Immature natural killer cell (primary cell): ENCODE data around the gene FNDC3B. TPM values are rescaled to one million over a fixed set of nuclear protein-coding genes. Genes with fewer than 3 reads are reported as not detected.
A peak's percentile ranks its signal among the peaks of the same experiment; 100 is the strongest.
"Not testable (repeated sequence)": the region's sequence is repeated elsewhere in the genome, so short reads cannot be mapped to it uniquely, and the experiment has no call there.

ENCODE experiments used
- DNase-seq, 3 donors: peaks; one replicate each; pipeline ENCODE4 v3.0.0; 2022; ENCODE audit warnings: mixed read lengths in 1 of 3
- H3K27ac Mint-ChIP-seq, 6 donors: one replicate each; pipeline ENCODE4 v1.8.0; 2020; ENCODE audit warnings: mixed read lengths in 6 of 6, mild to moderate bottlenecking in 5 of 6, inconsistent platforms in 4 of 6, moderate library complexity in 3 of 6
- H3K27me3 Mint-ChIP-seq, 3 donors: one replicate each; pipeline ENCODE4 v1.8.0; 2020 to 2021; ENCODE audit warnings: low read depth in 3 of 3, mild to moderate bottlenecking in 3 of 3, mixed read lengths in 3 of 3, moderate library complexity in 3 of 3, inconsistent platforms in 1 of 3
- H3K36me3 Mint-ChIP-seq, 3 donors: one replicate each; pipeline ENCODE4 v1.8.0; 2020; ENCODE audit warnings: mixed read lengths in 3 of 3, inconsistent platforms in 2 of 3, mild to moderate bottlenecking in 2 of 3
- H3K4me1 Mint-ChIP-seq, 2 donors: one replicate each; pipeline ENCODE4 v1.8.0; 2020; ENCODE audit warnings: inconsistent platforms in 2 of 2, mild to moderate bottlenecking in 2 of 2, mixed read lengths in 2 of 2, moderate library complexity in 1 of 2
- H3K4me3 Mint-ChIP-seq, 5 donors: one replicate each; pipeline ENCODE4 v1.8.0; 2020; ENCODE audit warnings: mild to moderate bottlenecking in 5 of 5, mixed read lengths in 5 of 5, inconsistent platforms in 3 of 5, moderate library complexity in 3 of 5
- H3K9me3 Mint-ChIP-seq, 6 donors: one replicate each; pipeline ENCODE4 v1.8.0; 2020; ENCODE audit warnings: mild to moderate bottlenecking in 6 of 6, mixed read lengths in 6 of 6, inconsistent platforms in 4 of 6, moderate library complexity in 3 of 6
- polyA plus RNA-seq, 3 donors: library from polyadenylated mRNA; unstranded; fragments of 300-500 nt; fragmentation: Illumina TruSeq; gene quantifications; one replicate each; pipeline ENCODE4 v1.2.3, GENCODE V29; 2021

The FNDC3B gene
- polyA plus RNA-seq, 3 donors from 2014 or later = 19.7 to 46.1 (median 24.4) TPM

DNA sequence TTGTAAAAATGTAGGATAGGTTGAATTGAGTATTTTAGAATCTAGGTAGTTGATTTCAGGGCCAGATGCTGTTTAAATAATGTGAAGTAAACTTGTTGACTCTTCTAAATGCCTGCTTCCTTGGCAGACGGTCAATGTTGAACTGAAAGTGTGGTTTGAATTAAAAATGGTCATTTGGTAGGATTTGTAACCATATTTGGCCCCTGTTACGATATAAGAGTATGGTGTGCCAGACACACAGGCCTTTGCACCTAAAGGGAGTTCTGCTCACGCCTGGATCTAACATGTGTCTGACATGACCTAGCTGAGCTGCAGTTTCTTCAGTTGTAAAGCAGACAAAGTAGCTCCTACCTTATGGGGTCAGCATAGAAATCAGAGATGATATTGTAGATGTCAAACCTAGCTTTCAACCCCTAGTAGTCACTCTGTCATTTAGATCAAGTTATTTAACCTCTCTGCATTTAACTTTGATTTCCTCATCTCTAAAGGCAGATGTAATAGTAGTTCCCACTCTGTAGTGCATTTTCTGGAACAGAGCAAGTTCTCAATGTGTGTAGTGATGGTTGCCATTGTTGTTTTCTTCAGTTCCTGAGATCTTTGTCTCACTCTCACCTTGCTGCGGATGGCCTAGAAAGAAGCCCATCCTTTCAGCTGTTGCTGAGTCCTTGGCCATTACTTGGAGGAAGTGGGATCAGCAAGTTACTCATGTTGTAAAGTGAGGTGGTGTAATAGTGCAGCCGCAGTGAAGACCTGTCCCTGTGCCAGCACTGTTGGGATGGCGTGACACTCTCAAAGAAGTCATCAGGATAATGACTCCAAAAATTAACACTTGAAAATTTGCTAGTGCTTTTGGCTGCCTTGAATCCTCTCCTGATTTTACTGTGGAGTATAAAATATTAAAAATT lies 318.7 kb downstream of the FNDC3B start:
- no peak for DNase-seq
- Mint-ChIP-seq H3K4me3 (no peak overlapping the region), H3K36me3 (peaks cover 17 to 55% (median 34%) of the 10 kb centered on the region in 3 donors), H3K4me1 (peaks cover 26 to 51% of the 10 kb centered on the region in 2 donors), H3K9me3 (peaks cover 0 to 5% (median 0%) of the 10 kb centered on the region in 6 donors), H3K27ac (peak overlapping the region in 4 of 6 donors; percentile 31 to 74 (median 38)), H3K27me3 (peaks cover 0 to 3% (median 3%) of the 10 kb centered on the region in 3 donors)

DNA sequence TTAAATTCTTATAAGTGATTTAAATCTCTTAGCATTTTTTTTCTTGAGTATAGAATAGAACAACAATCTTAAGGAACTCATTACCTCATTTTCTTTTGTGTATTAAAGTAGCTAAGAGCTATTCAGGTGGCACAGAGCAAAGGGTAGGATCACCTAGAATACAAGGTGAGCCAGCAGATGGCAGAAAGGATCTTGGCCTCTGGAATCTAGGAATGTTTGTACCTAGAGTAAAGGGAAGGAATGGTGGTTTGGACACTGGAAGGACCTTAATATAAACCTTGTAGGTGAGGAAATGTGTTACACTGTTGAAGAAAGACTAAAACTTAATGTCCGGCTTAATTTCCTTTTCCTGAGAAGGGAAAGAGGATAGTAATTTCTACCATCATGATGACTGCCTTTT lies 319.9 kb downstream of the FNDC3B start:
- Mint-ChIP-seq H3K36me3 (peaks cover 25 to 58% (median 29%) of the 10 kb centered on the region in 3 donors), H3K27ac (no peak overlapping the region), H3K27me3 (peaks cover 0 to 9% (median 3%) of the 10 kb centered on the region in 3 donors), H3K4me3 (no peak overlapping the region), H3K4me1 (peaks cover 27 to 59% of the 10 kb centered on the region in 2 donors), H3K9me3 (peaks cover 0 to 5% (median 0%) of the 10 kb centered on the region in 6 donors)
- DNase-seq = no peak

DNA sequence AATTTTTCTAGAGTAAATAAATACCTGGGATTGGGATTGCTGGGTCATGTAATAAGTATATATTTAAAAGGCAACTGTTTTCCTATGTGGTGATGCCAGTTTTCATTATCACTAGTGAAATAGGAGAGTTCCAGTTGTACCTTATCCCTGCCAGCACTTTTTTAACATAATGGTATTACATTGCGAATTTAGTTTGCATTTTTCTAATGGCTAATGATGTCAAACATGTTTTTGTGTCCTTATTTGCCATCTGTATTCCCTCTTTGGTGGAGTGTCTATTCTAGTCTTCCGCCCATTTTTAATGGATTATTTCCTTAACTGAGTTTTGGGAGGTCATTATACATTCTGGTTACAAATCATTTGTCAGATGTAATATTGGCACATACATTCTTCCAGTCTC lies 320.6 kb downstream of the FNDC3B start:
- Mint-ChIP-seq H3K4me3 (no peak overlapping the region), H3K4me1 (peaks cover 35 to 66% of the 10 kb centered on the region in 2 donors), H3K27me3 (peaks cover 0 to 9% (median 3%) of the 10 kb centered on the region in 3 donors), H3K27ac (no peak overlapping the region), H3K36me3 (peaks cover 25 to 60% (median 36%) of the 10 kb centered on the region in 3 donors), H3K9me3 (peaks cover 0 to 5% (median 0%) of the 10 kb centered on the region in 6 donors)
- DNase-seq = no peak

GRCh38 chr3:172362583-172362982 lies 323.2 kb downstream of the FNDC3B start:
- peaks cover 0 to 7% (median 3%) of the 10 kb centered on the region in 3 donors for H3K27me3 Mint-ChIP-seq
- DNase-seq = no peak
- no peak overlapping the region for H3K27ac Mint-ChIP-seq
- peaks cover 0 to 5% (median 0%) of the 10 kb centered on the region in 6 donors for H3K9me3 Mint-ChIP-seq
- H3K36me3 Mint-ChIP-seq = peaks cover 25 to 62% (median 45%) of the 10 kb centered on the region in 3 donors
- H3K4me1 Mint-ChIP-seq = peaks cover 38 to 73% of the 10 kb centered on the region in 2 donors
- H3K4me3 Mint-ChIP-seq = no peak overlapping the region

GRCh38 chr3:172364374-172365027 lies 325.1 kb downstream of the FNDC3B start:
- DNase-seq = no peak
- Mint-ChIP-seq H3K4me3 (no peak overlapping the region), H3K9me3 (peaks cover 0 to 5% (median 0%) of the 10 kb centered on the region in 6 donors), H3K27me3 (peaks cover 1 to 5% (median 3%) of the 10 kb centered on the region in 3 donors), H3K27ac (peak overlapping the region in 5 of 6 donors; percentile 0 to 49 (median 35)), H3K4me1 (peaks cover 21 to 54% of the 10 kb centered on the region in 2 donors), H3K36me3 (peaks cover 25 to 56% (median 45%) of the 10 kb centered on the region in 3 donors)

- H3K27ac Mint-ChIP-seq = peak overlapping the region in 3 of 6 donors; percentile 20 to 68 (median 49)
- peaks cover 19 to 48% of the 10 kb centered on the region in 2 donors for H3K4me1 Mint-ChIP-seq
- H3K36me3 Mint-ChIP-seq = peaks cover 24 to 60% (median 45%) of the 10 kb centered on the region in 3 donors
These were observed 325.7 kb downstream of the FNDC3B start for GRCh38 chr3:172365028-172365567.

GRCh38 chr3:172367205-172368105 lies 328.1 kb downstream of the FNDC3B start:
- DNase-seq = no peak
- Mint-ChIP-seq H3K27me3 (peaks cover 0 to 5% (median 5%) of the 10 kb centered on the region in 3 donors), H3K4me1 (peaks cover 16 to 44% of the 10 kb centered on the region in 2 donors), H3K27ac (peak overlapping the region in 2 of 6 donors; percentile 3 to 20), H3K36me3 (peaks cover 12 to 44% (median 30%) of the 10 kb centered on the region in 3 donors), H3K9me3 (peaks cover 0 to 2% (median 0%) of the 10 kb centered on the region in 6 donors), H3K4me3 (no peak overlapping the region)

More at GRCh38 chr3:172365028-172365567, 325.7 kb downstream of the FNDC3B start:
- Mint-ChIP-seq H3K27me3 (peaks cover 3 to 5% (median 4%) of the 10 kb centered on the region in 3 donors), H3K9me3 (peaks cover 0 to 5% (median 0%) of the 10 kb centered on the region in 6 donors), H3K4me3 (no peak overlapping the region)
- DNase-seq = no peak

DNA sequence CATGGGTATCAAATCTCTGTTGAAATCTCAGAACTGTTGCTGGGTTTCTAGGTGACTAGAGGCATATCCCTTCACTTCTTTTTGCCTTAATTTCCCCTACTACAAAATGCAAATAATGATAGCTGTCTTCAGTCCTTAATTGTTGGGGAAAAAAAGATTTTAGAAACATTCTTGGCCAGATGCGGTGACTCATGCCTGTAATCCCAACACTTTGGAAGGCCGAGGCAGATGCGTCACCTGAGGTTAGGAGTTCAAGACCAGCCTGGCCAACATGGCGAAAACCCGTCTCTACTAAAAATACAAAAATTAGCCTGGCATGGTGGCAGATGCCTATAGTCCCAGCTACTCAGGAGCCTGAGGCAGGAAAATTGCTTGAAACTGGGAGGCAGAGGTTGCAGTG lies 329.2 kb downstream of the FNDC3B start:
- not testable (repeated sequence) for H3K27me3 Mint-ChIP-seq, H3K9me3 Mint-ChIP-seq, H3K4me3 Mint-ChIP-seq, DNase-seq
- Mint-ChIP-seq H3K27ac (peak overlapping the region in 1 of 6 donors; percentile 29), H3K4me1 (peaks cover 26 to 47% of the 10 kb centered on the region in 2 donors), H3K36me3 (peaks cover 6 to 33% (median 23%) of the 10 kb centered on the region in 3 donors)

GRCh38 chr3:172369590-172370259 lies 330.3 kb downstream of the FNDC3B start:
- Mint-ChIP-seq H3K4me1 (peaks cover 22 to 39% of the 10 kb centered on the region in 2 donors), H3K36me3 (peaks cover 0 to 22% (median 14%) of the 10 kb centered on the region in 3 donors), H3K4me3 (no peak overlapping the region), H3K27me3 (peaks cover 0 to 8% (median 1%) of the 10 kb centered on the region in 3 donors), H3K27ac (no peak overlapping the region), H3K9me3 (no peaks in the 10 kb centered on the region)
- DNase-seq = no peak

GRCh38 chr3:172370419-172370818 lies 331.0 kb downstream of the FNDC3B start:
- peaks cover 0 to 8% (median 5%) of the 10 kb centered on the region in 3 donors for H3K27me3 Mint-ChIP-seq
- H3K4me1 Mint-ChIP-seq = peaks cover 16 to 38% of the 10 kb centered on the region in 2 donors
- H3K9me3 Mint-ChIP-seq = no peaks in the 10 kb centered on the region
- H3K27ac Mint-ChIP-seq = no peak overlapping the region
- H3K36me3 Mint-ChIP-seq = peaks cover 0 to 17% (median 10%) of the 10 kb centered on the region in 3 donors
- DNase-seq = no peak
- H3K4me3 Mint-ChIP-seq = no peak overlapping the region

- H3K27me3 Mint-ChIP-seq = peaks cover 0 to 8% (median 5%) of the 10 kb centered on the region in 3 donors
- H3K36me3 Mint-ChIP-seq = peaks cover 0 to 21% (median 5%) of the 10 kb centered on the region in 3 donors
These were observed 332.2 kb downstream of the FNDC3B start for GRCh38 chr3:172371544-172371943.

DNA sequence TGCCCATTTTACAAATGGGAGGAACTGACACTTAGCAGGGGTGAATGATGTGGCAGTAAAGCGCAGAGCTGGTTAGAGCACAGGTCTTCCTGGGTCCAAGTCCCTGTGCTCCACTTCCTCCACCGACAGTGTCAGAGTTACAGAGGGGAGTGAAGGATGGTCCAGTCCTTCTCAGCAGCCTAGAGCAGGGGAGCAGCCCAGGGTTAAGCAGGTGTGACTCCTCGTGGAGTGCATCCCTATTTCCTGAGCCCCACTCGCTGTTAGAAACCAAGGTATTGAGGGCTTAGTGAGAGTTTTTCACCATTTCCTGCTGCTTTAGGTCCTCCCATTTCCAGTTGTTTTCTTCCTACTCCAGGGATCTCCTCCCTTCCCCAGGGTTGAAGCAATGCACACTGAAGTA lies 333.5 kb downstream of the FNDC3B start:
- H3K27me3 Mint-ChIP-seq = peaks cover 0 to 8% (median 5%) of the 10 kb centered on the region in 3 donors
- no peak overlapping the region for H3K4me3 Mint-ChIP-seq
- peaks cover under 1 to 24% (median 6%) of the 10 kb centered on the region in 3 donors for H3K36me3 Mint-ChIP-seq
- H3K27ac Mint-ChIP-seq = peak overlapping the region in 5 of 6 donors; percentile 3 to 77 (median 41)
- DNase-seq = no peak
- no peaks in the 10 kb centered on the region for H3K9me3 Mint-ChIP-seq
- peaks cover 16 to 34% of the 10 kb centered on the region in 2 donors for H3K4me1 Mint-ChIP-seq

More at GRCh38 chr3:172371544-172371943, 332.2 kb downstream of the FNDC3B start:
- Mint-ChIP-seq H3K4me3 (no peak overlapping the region), H3K27ac (no peak overlapping the region), H3K4me1 (peaks cover 16 to 34% of the 10 kb centered on the region in 2 donors), H3K9me3 (no peaks in the 10 kb centered on the region)
- DNase-seq = no peak
